Measurements from ENCODE around the gene PRSS56. TPM values are rescaled to one million over a fixed set of nuclear protein-coding genes. Genes with fewer than 3 reads are reported as not detected.

The PRSS56 gene
- polyA plus RNA-seq, 3 donors, result not detected

GRCh38 chr2:232477751-232478510 lies 42.3 kb upstream of the PRSS56 start:
- no peaks in the 10 kb centered on the region for H4K20me1 ChIP-seq (ENCODE audit: insufficient read depth, low read length)
- H3K27me3 Mint-ChIP-seq (ENCODE audit: low read depth in 3 of 3), result peaks cover 9 to 19% (median 15%) of the 10 kb centered on the region in 3 donors
- no peaks in the 10 kb centered on the region for H3K79me2 ChIP-seq (ENCODE audit: insufficient read depth, low read length)
- no peak overlapping the region for H2AFZ ChIP-seq (ENCODE audit: insufficient read depth, low read depth, low read length, poor library complexity, severe bottlenecking)
- no peak for DNase-seq
- TF ChIP-seq CTCF (IDR thresholded peaks at IDR 0.05), result no peak
- H3K27ac Mint-ChIP-seq, result peak overlapping the region in 1 of 7 donors; percentile 13
- intact Hi-C loops (cut with micrococcal nuclease), result no loop called here
- no peaks in the 10 kb centered on the region for H3K4me1 Mint-ChIP-seq
- no peak overlapping the region for H3K9ac ChIP-seq (ENCODE audit: insufficient read depth, low read length, poor library complexity, severe bottlenecking)
- no peak overlapping the region for H3K4me2 ChIP-seq (replicated peaks; ENCODE audit: extremely low read depth, low read length, poor library complexity, severe bottlenecking)
- 95% methylated on average over 13 of the region's 13 CpGs for WGBS (ENCODE audit: insufficient coverage)
- no peaks in the 10 kb centered on the region for H3K36me3 Mint-ChIP-seq
- H3K36me3 ChIP-seq (replicated peaks in 1 of 2; ENCODE audit: control insufficient read depth in 1 of 2, insufficient read depth in 2 of 2, low read length in 2 of 2), result no peaks in the 10 kb centered on the region
- no peaks in the 10 kb centered on the region for H3K4me1 ChIP-seq (ENCODE audit: control insufficient read depth in 1 of 2, insufficient read depth in 2 of 2, low read length in 2 of 2)
- peaks cover 0 to 6% of the 10 kb centered on the region in 2 donors for H3K27me3 ChIP-seq (ENCODE audit: control insufficient read depth in 2 of 2, insufficient read depth in 2 of 2, low read length in 2 of 2)
- H3K4me3 Mint-ChIP-seq, result no peak overlapping the region
- H3K27ac ChIP-seq (ENCODE audit: low read depth in 1 of 2, low read length in 2 of 2), result no peak overlapping the region
- peaks cover 0 to 3% of the 10 kb centered on the region in 2 donors for H3K9me3 ChIP-seq (replicated peaks in 1 of 2; ENCODE audit: control insufficient read depth in 1 of 2, insufficient read depth in 1 of 2, low read length in 2 of 2)
- H3K9me3 Mint-ChIP-seq, result no peaks in the 10 kb centered on the region
- no peak overlapping the region for H3K4me3 ChIP-seq (replicated peaks in 1 of 3; ENCODE audit: low read depth in 2 of 3, low read length in 3 of 3)

GRCh38 chr2:232478571-232479340 lies 41.4 kb upstream of the PRSS56 start:
- WGBS (ENCODE audit: insufficient coverage), result 86% methylated on average over 14 of the region's 19 CpGs
- Histone ChIP-seq H3K79me2 (ENCODE audit: insufficient read depth, low read length) (no peaks in the 10 kb centered on the region), H3K4me3 (replicated peaks in 1 of 3; ENCODE audit: low read depth in 2 of 3, low read length in 3 of 3) (no peak overlapping the region), H3K4me2 (replicated peaks; ENCODE audit: extremely low read depth, low read length, poor library complexity, severe bottlenecking) (no peak overlapping the region), H4K20me1 (ENCODE audit: insufficient read depth, low read length) (no peaks in the 10 kb centered on the region), H3K9ac (ENCODE audit: insufficient read depth, low read length, poor library complexity, severe bottlenecking) (no peak overlapping the region), H3K4me1 (ENCODE audit: control insufficient read depth in 1 of 2, insufficient read depth in 2 of 2, low read length in 2 of 2) (no peaks in the 10 kb centered on the region), H3K36me3 (replicated peaks in 1 of 2; ENCODE audit: control insufficient read depth in 1 of 2, insufficient read depth in 2 of 2, low read length in 2 of 2) (no peaks in the 10 kb centered on the region), H2AFZ (ENCODE audit: insufficient read depth, low read depth, low read length, poor library complexity, severe bottlenecking) (no peak overlapping the region), H3K27ac (ENCODE audit: low read depth in 1 of 2, low read length in 2 of 2) (no peak overlapping the region), H3K27me3 (ENCODE audit: control insufficient read depth in 2 of 2, insufficient read depth in 2 of 2, low read length in 2 of 2) (no peaks in the 10 kb centered on the region), H3K9me3 (replicated peaks in 1 of 2; ENCODE audit: control insufficient read depth in 1 of 2, insufficient read depth in 1 of 2, low read length in 2 of 2) (no peaks in the 10 kb centered on the region)
- intact Hi-C loops (cut with micrococcal nuclease), result no loop called here
- Mint-ChIP-seq H3K4me1 (no peaks in the 10 kb centered on the region), H3K4me3 (no peak overlapping the region), H3K27me3 (ENCODE audit: low read depth in 3 of 3) (peaks cover 9 to 15% (median 12%) of the 10 kb centered on the region in 3 donors), H3K27ac (no peak overlapping the region), H3K36me3 (no peaks in the 10 kb centered on the region), H3K9me3 (no peaks in the 10 kb centered on the region)
- TF ChIP-seq CTCF (IDR thresholded peaks at IDR 0.05), result no peak
- DNase-seq, result no peak

Data from CD14-positive monocyte (primary cell).